Measurements from ENCODE around the gene IFI27L2.

The IFI27L2 gene

DNA sequence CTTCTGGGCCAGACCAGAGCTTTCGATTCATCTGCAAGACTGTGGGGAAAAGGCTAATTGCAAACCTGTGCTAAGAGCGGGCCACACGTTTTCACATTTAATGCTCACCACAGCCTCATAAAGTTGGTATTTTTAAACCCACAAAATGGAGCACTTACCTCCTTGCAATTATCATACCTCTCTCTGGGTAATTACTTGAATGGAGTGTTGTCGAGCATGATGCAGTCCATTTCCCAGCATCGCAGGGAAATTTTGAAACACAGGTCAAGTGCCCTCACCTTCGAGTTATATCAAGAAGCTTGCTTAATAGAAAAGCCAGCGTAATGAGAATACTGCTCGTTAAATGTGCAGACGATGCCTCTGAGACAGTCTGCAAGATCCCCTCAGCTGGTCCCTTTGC, 8.8 kb upstream of the IFI27L2 start:
- H3K27me3 ChIP-seq (ENCODE audit: insufficient read depth, low read length), result no peaks in the 10 kb centered on the region; the same call in 1 of the 2 replicates
- H2AFZ ChIP-seq (ENCODE audit: low read length), result no peak overlapping the region
- TF ChIP-seq CTCF (IDR thresholded peaks at IDR 0.05; ENCODE audit: low read length) (no peak), EZH2 (IDR thresholded peaks at IDR 0.05; ENCODE audit: borderline replicate concordance, low read length) (no peak)

GRCh38 chr14:94136575-94137331, 7.3 kb upstream of the IFI27L2 start:
- TF ChIP-seq EZH2 (IDR thresholded peaks at IDR 0.05; ENCODE audit: borderline replicate concordance, low read length) (no peak), CTCF (IDR thresholded peaks at IDR 0.05; ENCODE audit: low read length) (peak; percentile 97)
- H3K36me3 ChIP-seq (ENCODE audit: insufficient read depth, low read length), result no peaks in the 10 kb centered on the region
- H3F3A ChIP-seq (ENCODE audit: insufficient read depth, low read length), result no peaks in the 10 kb centered on the region
- H4K20me1 ChIP-seq (ENCODE audit: insufficient read depth, low read length), result no peaks in the 10 kb centered on the region
- no peaks in the 10 kb centered on the region for H3K9me3 ChIP-seq (ENCODE audit: low read length)
- no peak overlapping the region for H3K9ac ChIP-seq (ENCODE audit: low read length)
- H3K27me3 ChIP-seq (ENCODE audit: insufficient read depth, low read length), result no peaks in the 10 kb centered on the region; the same call in 1 of the 2 replicates
- no peaks in the 10 kb centered on the region for H3K4me1 ChIP-seq (ENCODE audit: insufficient read depth, low read length, severe bottlenecking)
- H3K9me2 ChIP-seq (ENCODE audit: low read depth, low read length), result no peaks in the 10 kb centered on the region
- H3K4me3 ChIP-seq (ENCODE audit: low read depth, low read length, poor library complexity, severe bottlenecking), result no peak overlapping the region
- H2AFZ ChIP-seq (ENCODE audit: low read length), result no peak overlapping the region
- H3K27ac ChIP-seq (ENCODE audit: low read depth, low read length, poor library complexity, severe bottlenecking), result no peak overlapping the region
- no peaks in the 10 kb centered on the region for H3K79me2 ChIP-seq (ENCODE audit: insufficient read depth, low read length)
- no peak overlapping the region for H3K4me2 ChIP-seq (ENCODE audit: low read length)

More for the DNA sequence above, 8.8 kb upstream of the IFI27L2 start:
- Histone ChIP-seq H3K4me2 (ENCODE audit: low read length) (no peak overlapping the region), H4K20me1 (ENCODE audit: insufficient read depth, low read length) (no peaks in the 10 kb centered on the region), H3K4me3 (ENCODE audit: low read depth, low read length, poor library complexity, severe bottlenecking) (no peak overlapping the region), H3K9ac (ENCODE audit: low read length) (no peak overlapping the region), H3F3A (ENCODE audit: insufficient read depth, low read length) (no peaks in the 10 kb centered on the region), H3K4me1 (ENCODE audit: insufficient read depth, low read length, severe bottlenecking) (no peaks in the 10 kb centered on the region), H3K27ac (ENCODE audit: low read depth, low read length, poor library complexity, severe bottlenecking) (no peak overlapping the region), H3K36me3 (ENCODE audit: insufficient read depth, low read length) (no peaks in the 10 kb centered on the region), H3K9me3 (ENCODE audit: low read length) (no peaks in the 10 kb centered on the region), H3K9me2 (ENCODE audit: low read depth, low read length) (no peaks in the 10 kb centered on the region), H3K79me2 (ENCODE audit: insufficient read depth, low read length) (no peaks in the 10 kb centered on the region)

DNA sequence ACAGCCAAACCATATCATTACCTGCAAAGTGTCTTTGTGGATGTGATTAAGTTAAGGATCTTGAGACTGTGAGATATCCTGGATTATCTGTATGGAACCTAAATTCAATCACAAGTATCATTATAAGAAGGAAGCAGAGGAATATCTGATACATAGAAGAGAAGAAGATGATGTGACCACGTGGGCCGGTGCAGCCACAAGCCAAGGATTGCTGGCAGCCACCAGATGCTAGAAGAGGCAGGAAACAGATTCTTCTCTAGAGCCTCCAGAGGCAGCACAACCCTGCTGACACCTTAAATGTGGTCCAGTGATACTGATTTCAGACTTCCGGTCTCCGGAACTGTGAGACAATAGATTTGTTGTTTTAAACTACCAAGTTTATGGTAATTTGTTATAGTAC, 6.1 kb upstream of the IFI27L2 start:
- H3K4me2 ChIP-seq (ENCODE audit: low read length), result no peak overlapping the region
- no peak overlapping the region for H2AFZ ChIP-seq (ENCODE audit: low read length)
- no peaks in the 10 kb centered on the region; the same call in 1 of the 2 replicates for H3K27me3 ChIP-seq (ENCODE audit: insufficient read depth, low read length)
- H3K79me2 ChIP-seq (ENCODE audit: insufficient read depth, low read length), result no peaks in the 10 kb centered on the region
- H3K9me3 ChIP-seq (ENCODE audit: low read length), result no peaks in the 10 kb centered on the region
- H3K9ac ChIP-seq (ENCODE audit: low read length), result no peak overlapping the region
- H3K4me1 ChIP-seq (ENCODE audit: insufficient read depth, low read length, severe bottlenecking), result no peaks in the 10 kb centered on the region
- H4K20me1 ChIP-seq (ENCODE audit: insufficient read depth, low read length), result no peaks in the 10 kb centered on the region
- H3F3A ChIP-seq (ENCODE audit: insufficient read depth, low read length), result no peaks in the 10 kb centered on the region
- no peak overlapping the region for H3K4me3 ChIP-seq (ENCODE audit: low read depth, low read length, poor library complexity, severe bottlenecking)
- no peaks in the 10 kb centered on the region for H3K9me2 ChIP-seq (ENCODE audit: low read depth, low read length)
- H3K36me3 ChIP-seq (ENCODE audit: insufficient read depth, low read length), result no peaks in the 10 kb centered on the region
- TF ChIP-seq CTCF (IDR thresholded peaks at IDR 0.05; ENCODE audit: low read length), result no peak
- no peak for TF ChIP-seq EZH2 (IDR thresholded peaks at IDR 0.05; ENCODE audit: borderline replicate concordance, low read length)
- H3K27ac ChIP-seq (ENCODE audit: low read depth, low read length, poor library complexity, severe bottlenecking), result no peak overlapping the region

Data from OCI-LY1 (cell line).